ENCODE measurements around the gene CDRT15.
"Not testable (repeated sequence)": the region's sequence is repeated elsewhere in the genome, so short reads cannot be mapped to it uniquely, and the experiment has no call there.

CDRT15 gene

DNA sequence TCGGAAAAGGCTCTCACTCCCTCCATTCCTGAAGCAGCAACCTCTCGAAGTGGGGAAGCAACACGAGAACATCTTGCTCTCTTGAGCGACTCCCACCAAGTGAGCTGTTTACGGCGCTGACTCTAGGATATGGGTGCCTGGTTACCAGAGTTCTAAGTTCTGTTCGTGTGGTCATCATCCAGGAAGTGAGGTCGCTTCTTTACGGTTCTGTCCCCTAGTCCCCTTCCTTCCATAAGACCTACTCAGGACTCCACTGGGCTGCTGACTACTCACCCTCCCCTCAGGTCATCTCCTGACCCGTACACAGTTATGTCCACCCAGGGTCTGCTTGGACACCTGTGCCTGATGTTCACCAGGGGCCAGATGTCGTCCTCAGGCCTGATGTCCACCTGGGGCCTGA, at the start of gene CDRT15:
Gene CDRT15, minus strand, starts transcription at position 101 of the 400 bp plus-strand sequence. Its CDS starts 29 bp downstream, at position 72.
- DNase-seq = not testable (repeated sequence)

DNA sequence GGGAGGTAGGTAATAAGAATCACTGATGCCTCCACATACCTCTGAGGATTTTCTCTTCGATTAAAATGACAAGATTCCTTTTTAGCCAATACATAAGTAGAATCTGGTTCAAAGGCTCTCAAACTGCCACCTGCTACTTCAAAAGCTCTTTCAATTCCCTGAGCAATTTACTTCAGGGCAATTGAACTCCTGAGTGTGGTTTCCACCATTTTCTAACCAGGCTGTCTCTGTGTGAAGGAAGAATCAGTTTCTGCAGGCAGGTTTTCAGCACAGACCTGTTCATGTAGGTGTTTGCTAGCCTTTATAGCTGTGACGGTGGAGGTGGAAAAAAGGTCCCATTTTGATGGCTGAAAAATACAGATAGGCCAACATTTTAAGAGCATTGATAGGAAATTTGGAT, 46.1 kb upstream of the CDRT15 start:
- DNase-seq = no peak

DNA sequence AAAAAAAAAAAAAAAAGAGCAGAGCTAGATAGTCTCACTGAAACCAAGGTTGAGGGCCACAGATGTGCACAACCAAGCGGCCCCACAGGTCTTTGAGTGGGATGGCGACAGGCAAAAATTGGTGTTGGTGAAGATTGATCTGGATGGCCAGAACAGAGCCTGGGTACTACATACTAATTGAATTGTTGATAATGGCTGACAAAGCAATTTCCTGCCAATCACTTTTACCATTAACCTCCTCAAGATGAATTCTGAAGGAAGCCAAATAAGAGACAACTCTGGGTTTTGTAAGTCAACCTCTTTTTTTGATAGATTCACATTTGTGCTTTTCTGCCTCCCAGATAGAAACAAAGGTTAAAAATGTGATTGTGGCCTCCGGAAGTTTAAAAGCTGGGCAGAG, 44.9 kb upstream of the CDRT15 start:
- no peak for DNase-seq

DNA sequence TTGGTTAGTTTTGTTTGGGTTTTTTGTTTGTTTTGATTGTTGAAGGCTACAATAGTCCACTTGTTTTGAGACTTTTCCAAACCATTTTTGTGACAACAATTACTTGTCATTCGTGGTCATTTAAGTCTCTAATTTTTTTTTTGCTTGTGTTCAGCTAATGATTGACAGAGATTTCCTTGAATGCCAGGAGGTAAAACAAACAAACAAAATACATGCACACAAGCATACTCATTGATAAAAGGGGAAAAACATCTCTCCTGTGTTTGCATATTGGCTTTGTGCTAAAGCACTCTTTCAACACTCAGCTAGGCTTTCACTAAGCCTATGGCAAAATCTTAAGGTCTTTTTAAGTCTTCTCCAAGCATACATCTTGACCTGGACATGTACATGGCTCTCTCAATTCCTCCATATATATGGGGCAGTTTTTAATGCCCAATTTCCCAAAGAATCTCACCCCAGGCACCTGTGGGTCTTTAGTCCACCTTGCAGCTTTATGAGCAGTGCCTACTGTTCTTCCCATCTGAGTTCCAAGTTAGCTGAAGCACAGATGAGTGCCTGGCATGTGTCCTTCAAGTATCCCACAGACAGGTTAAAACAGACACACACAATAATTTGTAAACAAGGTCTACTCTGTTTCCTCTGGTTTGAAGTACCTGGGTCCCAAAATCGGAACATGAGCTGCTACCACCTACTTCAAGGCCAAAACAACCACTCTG, 40.0 kb upstream of the CDRT15 start:
- DNase-seq = no peak

DNA sequence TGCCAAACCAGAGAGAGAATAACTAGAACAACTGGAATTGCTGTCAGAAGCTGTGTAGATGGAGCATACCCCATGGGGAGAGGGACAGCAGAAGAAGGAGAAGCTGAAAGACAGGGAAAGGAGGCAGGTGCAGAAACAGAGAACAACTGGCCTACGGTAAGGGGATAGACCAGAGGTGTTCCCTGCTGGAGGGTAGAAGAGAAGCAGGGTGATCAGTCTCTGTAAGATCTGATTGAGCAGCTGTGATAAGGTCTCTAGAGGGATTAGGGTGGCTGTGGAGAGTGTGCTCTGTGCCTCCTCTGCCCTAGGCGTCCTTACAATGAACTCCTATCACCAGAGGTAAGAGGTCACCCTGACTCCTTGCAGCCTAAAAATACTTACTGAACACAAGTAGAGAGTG, 33.8 kb upstream of the CDRT15 start:
- DNase-seq = no peak

DNA sequence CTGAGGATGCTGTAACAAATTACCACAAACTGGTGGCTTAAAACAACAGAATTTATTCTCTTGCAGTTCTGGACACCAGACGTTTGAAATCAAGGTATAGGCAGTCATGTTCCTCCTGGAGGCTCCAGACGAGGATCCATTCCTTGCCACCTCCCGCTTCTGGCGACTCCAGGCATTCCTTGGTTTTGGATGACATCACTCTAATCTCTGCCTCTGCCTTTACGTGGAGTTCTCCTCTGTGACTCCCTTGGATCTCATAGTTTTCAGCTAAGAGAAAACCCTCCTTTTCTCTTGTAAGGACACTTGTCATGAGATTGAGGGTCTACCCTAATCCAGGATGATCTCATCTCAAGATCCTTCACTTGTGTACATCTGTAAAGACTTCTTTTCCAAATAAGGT, 32.8 kb upstream of the CDRT15 start:
- no peak for DNase-seq

DNA sequence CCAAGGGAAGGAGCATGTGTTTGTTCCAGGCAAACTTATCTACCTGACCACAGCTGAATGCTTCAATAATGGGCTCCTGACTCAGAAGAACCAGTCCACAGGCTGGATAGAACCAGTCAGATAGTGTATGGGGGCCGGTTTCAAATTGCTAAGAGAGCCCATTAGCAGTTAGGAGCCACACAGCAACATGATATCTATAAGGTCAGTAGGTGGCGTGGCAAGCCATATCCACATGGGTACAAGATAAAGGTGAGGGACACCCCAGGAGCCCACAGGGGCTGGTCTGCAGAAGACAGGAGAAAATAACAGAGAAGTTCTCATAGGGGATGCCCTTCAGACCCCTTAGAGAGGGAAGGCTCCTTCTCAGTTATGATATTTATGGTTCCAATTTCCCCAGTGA, 31.6 kb upstream of the CDRT15 start:
- DNase-seq = no peak

DNA sequence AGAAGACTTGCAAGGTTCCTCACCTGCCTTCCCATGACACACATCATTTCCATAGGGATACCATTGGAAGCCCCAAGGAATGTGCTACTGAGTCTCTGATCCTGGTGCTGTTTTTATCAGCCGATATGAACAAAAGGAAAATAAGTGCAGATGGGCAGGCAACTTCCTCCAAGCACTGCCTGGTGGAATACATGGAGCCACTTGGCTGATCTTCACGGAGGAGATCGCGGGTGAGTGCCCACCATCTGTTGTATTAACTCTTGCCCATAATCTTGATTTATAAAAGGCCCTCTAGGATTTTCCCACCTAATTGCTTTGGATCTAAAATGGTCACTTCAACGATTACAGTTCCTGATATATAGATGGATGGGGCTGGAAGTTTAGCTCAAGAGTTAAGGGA, 24.7 kb upstream of the CDRT15 start:
- DNase-seq = no peak

DNA sequence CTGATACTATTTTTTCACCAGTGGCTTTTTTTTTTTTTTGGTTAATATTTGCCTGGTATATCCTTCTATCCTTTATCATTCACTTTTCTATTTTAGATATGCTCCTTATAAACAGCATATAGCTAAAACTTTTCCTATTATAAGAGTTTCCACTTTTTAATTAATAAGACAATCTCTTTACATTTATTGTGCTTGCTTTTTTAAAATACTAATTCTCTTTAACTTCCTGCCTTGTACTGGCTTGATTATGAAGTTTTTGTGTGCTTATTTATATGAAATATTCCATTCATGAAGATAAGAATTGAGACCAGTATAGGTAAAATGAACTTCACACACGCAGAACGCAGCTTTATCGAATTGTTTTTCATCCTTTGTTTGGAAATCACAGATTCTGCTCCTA, 9.0 kb upstream of the CDRT15 start:
- no peak for DNase-seq

DNA sequence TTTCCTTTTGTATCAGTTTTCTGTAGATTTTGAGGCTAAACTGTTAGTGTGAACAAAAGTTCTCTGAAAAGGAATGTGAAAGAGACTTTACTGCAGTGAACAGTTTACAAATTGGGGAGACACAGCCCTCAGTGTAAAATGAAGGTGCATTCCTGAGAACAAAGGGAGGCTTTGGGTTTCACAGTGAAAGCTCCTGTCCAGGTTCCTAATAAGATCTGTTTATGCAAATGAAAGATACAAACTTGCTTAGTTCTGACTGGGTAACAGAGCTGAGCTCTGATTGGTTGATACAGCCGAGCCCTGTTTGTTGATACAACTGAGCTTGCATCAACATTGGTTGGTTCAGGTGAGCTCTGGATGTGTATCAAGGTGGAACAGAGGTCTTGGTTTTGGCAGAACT, 8.3 kb upstream of the CDRT15 start:
- no peak for DNase-seq

DNA sequence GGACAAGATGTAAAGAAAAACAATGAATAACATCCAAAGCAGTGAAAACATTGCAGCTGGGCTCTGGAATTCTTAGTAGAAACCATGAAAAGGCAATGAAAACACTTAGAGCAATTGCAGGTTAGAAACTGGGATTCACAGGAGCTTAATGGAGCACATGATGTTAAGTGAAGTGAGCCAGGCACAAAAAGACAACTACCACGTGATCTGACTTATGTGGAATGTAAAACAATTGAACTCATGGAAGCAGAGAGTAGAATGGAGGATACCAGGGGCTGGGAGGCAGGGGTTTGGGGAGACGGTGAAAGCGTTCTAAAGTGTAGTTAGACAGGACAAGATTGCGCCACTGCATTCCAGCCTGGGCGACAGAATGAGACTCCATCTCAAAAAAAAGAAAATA, 2.6 kb upstream of the CDRT15 start:
- not testable (repeated sequence) for DNase-seq

DNA sequence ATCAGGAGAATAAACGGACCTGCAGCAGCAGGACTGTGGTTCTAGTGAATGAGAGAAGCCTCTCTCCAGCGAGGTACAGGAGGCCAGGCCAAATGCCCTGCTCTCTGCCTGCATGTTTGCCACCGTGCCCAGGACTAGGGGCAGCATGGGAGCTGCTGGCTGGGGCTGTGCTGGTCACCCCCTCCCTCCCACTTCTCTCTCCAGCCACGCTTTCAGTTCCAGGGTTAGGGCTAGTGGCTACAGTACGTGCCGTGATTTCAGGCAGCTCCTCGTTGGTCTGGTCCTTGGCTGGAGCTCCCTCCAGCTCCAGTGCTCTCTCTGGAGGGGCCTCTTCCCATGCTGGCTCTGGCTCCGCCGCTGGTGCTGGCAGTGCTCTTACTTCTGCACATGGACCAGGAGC, 630 bp downstream of the CDRT15 start:
- DNase-seq = not testable (repeated sequence)

DNA sequence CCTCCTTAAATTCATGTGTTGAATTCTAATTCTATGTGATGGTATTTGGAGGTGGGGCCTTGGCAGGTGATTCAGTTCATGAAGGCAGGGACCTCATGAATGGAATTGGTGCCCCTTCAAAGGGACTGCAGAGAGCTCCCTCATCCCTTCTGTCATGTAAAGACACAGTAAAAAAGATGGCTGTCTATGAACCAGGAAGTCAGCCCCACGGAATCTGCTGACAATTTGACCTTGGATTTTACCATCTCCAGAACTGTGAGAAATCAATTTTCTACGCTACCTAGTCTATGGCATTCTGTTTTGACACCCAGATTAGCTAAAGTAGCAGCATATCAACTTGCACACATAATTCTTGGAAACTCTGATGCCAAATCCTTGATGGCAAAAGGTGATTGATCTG, 1.6 kb downstream of the CDRT15 start:
- DNase-seq = not testable (repeated sequence)

DNA sequence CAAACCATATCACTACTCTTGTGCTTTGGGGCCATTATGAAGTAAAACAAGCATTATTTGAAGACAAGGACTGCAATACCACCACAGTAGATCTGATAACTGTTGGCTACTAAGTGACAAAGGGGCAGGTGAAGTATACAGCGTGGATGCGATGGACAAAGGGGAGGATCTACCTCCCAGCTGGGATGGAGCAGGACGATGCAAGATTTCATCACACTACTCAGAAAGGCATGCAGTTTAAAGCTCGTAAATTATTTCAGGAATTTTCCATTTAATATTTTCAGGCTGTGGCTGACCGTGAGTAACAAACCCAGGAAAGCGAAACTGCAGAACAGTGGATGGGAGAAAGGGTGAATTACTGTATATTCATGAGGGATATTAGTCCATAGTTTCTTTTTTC, 5.5 kb downstream of the CDRT15 start:
- not testable (repeated sequence) for DNase-seq

DNA sequence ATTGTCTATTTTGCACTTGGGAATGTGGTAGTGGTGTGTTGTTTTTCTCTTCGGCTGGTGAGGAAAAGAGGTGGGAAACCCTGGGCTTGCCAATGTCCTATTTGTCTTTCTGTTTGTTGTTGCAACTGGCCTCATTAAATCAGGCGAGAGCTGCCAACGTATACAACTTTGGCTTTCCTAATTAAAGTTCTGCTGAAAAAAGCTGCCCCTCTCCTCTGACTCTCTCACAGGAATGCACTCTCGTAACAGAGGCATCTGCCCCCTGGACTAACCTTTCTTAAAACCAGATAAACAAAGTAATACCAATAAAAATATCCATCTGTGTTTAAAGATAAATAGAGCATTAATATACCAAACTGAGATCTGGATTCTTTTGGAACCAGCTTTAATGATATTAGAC, 7.8 kb downstream of the CDRT15 start:
- DNase-seq = no peak

DNA sequence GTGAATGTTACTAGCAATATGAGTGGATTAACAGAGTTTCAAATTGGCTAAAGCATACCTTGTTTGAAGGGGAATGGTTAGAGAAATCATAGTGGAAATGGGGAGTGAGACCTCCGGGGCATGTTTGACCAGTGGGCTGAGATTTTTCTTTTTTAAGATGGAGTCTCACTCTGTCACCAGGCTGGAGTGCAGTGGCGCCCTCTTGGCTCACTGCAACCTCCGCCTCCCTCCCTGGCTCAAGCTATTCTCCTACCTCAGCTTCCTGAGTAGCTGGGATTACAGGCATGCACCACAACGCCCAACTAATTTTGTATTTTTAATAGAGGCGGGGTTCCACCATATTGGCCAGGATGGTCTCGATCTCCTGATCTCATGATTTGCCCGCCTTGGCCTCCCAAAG, 9.6 kb downstream of the CDRT15 start:
- DNase-seq = no peak

DNA sequence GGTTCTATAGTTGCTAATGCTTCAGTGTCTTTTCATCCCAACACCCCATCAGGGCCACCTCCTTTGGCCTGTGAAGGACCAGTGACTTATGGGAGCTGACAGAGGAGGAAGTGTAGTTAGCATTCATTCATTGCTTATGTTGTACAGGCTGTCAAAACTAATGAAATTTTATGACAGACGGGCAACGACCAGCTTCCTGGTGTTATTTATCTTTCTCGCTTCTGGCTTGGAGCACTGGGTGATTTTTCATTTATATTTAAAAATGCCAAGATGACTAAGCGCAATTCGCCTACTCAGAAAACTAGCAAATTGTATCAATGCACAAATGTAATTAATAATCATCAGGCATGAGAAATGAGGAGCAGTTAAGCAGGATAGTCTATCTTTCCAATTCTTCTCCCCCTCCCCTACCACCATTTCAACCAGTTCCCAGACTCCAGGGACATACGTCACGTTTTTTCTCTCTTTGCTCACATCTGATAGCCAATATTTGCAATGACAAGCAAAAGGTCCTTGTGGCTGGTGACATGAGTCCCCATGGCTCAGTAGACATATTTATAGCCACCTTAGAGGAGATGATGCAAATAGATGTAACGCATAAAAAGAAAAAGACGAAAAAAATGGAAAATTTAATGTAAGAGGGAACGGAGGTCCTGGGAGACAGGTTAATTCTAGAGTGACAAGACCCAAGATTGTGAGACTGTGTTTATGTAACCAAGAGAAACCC, 11.2 kb downstream of the CDRT15 start:
- no peak for DNase-seq

DNA sequence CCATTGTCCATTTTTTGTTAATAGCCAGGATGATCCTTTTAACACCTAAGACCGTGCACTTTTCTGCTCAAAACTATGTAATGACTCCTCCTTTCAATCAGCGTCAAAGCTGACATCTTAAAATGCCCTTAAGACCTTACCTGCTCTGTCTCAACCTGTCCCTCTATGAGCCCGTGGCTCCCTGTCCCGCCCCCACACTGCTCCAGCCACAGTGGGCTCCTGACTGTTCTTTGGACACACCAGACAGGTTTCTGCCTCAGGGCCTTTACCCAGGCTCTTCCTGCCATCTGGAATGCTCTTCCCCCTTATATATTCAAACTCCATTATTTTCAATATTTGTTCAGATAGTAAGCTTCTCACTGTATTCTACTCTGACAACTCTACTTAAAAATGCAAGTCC, 14.1 kb downstream of the CDRT15 start:
- no peak for DNase-seq

DNA sequence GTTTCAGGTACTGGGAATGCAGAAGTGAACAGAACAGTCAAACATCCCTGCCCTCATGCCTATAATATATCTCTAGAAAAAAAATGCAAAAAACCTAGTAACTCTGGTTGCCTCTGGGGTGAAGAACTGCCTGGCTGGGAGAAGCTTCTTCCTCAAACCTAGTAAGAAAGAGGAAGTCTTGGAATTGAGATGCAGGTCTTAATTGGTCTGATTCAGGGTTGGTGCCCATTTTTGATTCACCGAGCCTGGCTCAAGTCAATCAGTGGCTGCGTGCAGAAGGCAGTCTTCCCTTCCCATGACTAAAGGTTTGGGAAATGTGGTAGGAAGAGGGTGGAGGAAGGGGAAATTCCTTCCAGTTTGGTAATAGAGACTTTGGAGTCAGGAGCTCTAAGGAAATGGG, 22.4 kb downstream of the CDRT15 start:
- DNase-seq = no peak

DNA sequence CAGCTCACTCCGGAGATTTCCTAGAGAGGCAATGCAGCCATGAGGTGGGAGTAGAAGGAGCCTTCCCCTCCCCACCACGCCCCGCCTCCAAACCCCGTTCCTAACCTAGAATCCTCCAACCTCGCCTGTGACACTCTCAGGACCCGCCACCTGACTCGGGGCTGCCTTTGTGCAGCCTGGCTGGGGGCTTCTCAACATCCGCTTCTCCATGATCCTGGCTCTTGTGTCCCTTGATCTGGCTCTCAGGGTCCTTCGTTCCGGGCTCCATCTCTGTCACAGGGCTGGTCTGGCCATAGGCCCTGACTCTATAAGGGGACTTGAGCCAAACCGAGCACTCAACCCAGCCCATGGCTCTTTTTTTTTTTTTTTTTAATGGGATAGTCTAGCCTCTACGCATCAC, 24.3 kb downstream of the CDRT15 start:
- DNase-seq = no peak

DNA sequence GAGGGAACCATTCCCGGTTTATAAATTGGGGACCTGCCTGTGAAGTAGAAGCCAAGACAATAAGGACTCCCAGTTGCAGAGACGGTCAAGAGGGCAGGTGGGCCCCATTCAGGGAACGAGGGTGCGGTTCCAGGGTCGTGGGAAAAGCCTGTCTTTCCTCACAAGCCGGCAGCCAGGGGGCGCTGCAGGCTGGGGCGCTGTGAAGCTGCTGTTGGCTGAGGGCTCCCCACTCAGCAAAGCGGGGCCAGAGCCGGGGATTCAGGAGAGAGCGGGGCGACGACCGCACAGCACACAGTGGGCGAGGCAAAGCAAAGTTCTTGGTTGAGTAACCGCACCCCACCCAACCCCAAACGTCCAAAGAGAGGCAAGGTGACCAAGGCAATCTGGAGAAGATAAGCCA, 24.9 kb downstream of the CDRT15 start:
- DNase-seq = peak in 7 of 51 donors; percentile 5 to 25 (median 9)

DNA sequence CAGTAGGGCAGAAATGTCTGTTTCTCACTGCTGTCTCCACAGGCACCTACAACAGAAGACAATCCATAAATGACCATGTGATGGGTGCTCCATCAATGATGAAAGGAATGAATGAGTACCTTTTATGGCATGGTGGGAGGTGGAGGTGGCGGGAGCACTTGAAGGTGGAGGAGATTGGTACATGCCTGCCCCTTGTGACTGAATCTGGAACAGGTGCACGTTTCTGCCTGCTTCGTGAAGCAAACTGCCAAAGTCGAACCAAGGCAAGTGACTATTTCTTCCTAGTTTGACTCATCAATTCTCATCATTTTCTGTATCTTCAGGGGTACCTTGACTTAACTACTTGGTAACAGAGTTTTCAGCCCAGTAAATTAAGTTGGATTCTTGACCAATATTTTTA, 25.4 kb downstream of the CDRT15 start:
- no peak for DNase-seq

DNA sequence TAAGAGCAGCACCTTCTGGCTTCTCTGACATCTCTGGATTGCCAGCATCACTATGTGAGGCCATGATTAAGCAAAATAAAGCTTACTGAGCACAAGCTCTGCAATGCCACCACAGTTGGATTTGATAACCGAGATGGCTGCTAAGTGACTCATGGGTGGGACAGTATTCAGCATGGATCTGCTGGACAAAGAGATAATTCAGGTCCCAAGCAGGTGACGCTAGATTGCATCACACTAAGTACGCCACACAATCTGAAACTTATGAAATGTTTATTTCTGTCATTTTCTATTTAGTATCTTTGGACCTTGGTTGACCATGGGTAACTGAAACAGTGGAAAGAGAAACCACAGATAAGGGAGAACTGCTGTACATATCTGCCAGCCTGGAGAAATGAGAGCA, 27.4 kb downstream of the CDRT15 start:
- DNase-seq = no peak

All from hypothalamus (tissue), 51 donors.